DMS153 treated with DMSO at 0.1 percent for 48 hours (cell line): Measurements from ENCODE around the gene ZNF777.
"Not testable (repeated sequence)": the region's sequence is repeated elsewhere in the genome, so short reads cannot be mapped to it uniquely, and the experiment has no call there.

Experiments used
- DNase-seq: peaks from one replicate; lab custom pipeline; 2025; ENCODE audit not compliant: unreplicated experiment; lab: John Stamatoyannopoulos, UW

Gene ZNF777

DNA sequence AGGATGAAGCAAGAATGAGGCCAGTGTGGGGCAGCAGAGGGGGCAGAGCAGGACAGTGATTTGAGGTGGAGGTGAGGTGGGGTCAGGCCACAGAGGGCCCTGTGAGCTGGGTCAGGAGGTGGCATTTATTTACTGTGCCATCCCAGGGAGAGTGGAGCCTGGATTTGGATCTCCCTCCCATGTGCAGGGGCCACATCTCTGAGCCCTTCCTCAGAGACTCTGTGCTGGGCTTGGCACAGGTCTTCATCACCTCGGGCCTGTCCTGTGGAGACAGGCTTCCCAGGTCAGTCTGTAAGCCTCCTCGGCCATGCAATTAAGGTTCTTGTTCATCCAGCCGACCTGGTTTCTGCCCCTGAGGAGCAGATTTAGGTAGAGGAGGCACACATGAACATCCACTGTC lies 40.9 kb downstream of the ZNF777 start:
- no peak for DNase-seq

DNA sequence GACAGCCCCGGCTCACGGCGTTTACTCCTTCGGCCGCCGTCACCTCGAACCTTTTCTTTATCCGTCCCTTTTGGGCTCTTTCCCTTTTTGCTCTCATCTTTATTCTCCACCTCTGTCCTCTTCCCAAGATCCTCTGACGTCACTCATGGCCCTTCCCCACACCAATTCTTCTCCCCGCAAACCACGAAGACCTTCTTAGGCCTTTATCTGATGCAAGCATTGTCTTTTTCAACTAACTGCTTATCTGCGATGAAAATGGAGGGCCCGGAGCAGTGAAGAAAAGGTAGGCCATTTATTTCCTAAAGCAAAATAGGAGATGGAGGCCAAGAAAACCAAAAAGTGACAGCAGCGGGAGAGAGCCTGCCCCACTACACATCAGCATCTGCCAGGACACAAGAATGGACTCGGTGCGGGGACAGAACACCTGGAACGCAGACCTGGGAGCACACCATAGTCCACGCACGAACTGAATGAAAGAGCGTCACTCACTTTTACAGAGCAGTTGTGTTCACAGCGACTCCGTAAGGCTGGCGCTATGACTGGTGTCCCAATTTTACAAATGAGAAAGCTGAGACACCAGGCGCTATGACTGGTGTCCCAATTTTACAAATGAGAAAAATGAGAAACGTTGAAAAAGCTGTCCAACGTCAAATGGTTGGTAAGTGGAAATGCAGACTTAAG lies 45.3 kb downstream of the ZNF777 start:
- no peak for DNase-seq

DNA sequence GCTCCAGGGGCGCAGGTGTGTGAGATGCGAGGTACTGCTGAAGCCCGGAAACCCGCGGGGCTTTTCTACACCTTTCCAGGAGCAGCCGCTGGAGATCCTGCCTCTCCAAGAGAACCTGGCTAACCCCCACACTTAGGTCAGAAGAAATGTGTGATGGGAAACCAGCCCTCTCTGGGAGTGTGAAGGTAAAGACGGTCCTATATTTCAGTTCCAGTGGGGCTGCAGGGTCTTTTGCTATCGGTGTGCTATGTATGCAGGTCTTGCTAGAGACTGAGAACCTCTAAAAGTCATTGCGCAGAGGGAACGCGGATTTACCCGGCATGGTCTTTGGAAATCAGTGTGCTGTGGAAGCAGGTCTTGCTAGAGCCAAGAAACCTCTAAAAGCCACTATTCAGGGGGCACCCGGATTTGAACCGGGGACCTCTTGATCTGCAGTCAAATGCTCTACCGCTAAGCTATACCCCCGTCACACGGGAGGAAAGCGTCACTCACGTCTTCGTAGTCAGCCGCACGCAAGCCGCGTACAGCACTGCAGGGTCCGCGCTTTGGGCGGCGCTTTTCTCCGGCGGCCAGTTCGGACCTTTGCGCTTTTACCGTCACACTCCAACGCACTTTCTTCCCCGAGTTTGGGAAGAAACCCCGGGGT lies 46.0 kb downstream of the ZNF777 start:
- no peak for DNase-seq

DNA sequence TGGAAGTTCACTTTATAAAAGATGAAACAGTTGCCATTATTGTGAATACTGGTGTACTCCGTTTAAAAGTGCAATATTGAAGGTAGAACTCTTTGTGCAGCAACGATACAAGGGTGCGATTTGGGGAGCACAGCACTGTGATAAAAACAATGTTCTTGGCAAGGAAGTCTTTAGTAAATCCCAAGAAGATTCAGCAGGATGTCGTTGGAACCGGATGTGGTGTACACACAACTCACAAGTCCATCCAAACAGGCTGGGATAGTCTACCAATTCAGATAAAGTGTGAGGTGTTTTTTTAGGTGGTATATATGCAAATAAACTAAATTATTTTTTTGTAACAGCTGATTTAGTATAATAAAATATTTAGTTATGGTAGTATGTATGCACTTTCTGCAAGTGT lies 46.7 kb downstream of the ZNF777 start:
- no peak for DNase-seq

DNA sequence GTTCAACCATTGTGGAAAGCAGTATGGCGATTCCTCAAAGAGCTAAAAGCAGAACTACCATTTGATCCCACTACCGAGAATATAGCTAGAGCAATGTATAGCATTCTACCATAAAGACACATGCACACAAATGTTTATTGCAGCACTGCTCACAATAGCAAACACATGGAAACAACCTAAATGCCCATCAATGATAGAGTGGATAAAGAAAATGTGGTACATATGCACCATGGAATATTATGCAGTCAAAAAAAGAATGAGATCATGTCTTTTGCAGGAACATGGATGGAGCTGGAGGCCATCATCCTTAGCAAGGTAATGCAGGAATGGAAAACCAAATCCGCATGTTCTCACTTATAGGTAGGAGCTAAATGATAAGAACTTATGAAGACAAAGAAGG lies 47.8 kb downstream of the ZNF777 start:
- not testable (repeated sequence) for DNase-seq

DNA sequence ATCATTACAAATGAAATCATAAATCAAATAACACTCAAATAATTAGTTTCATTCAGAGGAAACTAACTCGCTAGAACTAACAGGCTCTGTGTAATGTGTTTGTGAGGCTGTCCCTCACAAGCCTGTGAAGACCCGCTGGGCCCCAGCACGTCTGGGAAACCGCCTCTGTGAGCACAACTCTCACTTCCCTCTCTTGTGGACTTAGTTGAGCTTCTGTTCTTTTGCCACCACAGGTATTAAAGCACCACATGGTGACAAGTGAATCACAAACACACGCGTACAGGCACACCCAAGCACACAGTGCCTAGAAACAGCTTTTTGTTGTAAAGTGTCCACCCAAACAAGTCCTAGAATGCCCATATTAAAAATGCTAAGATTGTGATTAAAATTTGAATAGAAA lies 51.0 kb downstream of the ZNF777 start:
- no peak for DNase-seq

DNA sequence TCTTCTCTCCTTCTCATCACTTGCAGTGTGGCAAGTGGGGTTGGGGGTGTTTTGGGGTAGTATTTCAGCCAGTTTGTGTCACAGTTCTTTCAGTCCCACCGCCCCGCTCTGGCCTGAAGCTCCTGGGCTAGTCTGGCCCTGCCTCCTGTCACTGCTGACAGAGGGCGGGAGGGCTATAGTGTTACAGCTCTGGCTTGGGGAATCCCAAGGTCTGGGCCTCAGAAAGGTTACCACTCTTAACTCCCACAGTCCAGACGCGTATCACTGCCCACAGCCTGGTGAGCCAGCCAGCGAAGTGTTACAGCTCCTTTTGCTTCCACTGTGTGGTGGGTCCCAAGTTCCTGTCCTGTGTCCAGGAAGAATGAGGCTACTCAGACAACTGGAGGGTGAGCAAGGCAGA lies 56.0 kb downstream of the ZNF777 start:
- no peak for DNase-seq

DNA sequence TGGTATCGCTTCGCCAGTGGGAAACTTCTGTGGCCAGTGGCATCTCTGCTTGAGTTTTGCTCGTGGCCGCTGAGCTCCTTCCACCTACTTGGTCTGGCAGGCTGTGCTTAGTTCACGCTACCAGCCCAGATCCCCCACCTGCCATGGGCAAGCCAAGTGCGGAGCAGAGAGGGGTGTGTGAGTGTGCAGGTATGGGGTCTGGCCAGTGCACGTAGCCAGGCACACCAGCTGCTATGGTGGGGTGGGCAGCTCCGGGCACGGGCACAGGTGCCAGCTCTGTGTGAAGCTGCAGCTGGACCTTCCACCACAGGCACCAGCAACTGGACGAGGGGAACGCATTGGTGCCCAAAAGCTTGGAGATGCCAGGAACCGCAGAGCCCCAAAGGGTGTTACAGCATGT lies 56.5 kb downstream of the ZNF777 start:
- no peak for DNase-seq

DNA sequence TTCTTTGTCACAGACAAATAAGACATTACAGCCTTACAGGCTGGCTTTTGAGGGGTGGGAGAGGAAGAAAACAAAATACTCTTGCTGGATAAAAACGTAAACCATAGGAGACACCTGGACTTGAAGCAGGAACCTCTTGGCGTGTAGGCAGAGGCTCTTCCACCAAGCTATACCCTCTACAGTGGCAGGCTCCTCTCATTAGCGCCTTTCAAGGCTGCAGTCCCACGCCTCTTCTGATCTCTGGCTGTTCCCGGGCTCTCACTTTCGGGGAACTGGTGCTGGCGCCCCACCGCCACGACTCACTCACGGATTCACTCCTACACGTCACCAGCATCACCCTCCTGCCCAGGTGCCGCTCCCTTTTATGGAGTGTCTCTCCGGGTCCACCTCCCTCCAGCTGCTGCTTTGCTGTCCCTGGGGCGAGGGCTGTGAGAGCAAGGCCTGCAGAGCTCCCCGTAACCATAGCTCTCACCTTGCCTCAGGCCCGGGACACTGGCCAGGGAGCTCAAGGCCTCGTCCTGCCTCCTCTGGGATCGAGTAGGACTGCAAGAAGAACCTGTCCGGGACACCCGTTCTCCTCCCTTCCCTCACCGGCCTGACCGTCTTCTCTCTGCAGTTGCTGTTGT lies 62.6 kb downstream of the ZNF777 start:
- no peak for DNase-seq

DNA sequence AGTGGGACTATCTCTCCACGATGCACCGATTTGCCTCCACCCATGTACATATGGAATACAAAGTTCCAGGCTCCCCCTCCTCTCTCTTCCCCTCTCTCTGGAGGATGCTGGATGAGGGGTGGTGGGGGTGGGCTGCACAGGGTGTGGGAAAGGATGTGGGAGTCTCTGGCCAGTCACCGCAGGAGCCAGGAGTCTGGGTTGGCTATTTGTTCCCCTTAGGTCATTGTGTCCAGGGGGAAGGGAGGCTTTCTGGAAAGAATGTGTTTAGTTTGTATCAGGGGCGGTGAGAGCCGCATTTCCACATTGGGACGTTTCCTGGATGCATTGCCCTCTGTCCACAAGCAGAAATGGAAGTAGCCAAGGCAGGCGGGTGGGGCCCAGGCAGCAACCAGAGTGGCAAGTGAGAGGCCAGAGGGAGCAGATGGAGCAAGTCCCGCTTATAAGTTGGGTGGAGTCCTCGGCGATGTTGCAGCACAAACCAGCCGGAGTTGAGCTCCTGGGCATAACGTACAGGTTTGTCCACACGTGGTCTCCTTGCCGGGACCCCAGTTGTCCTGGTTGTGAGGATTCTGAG lies 63.3 kb downstream of the ZNF777 start:
- DNase-seq = no peak

DNA sequence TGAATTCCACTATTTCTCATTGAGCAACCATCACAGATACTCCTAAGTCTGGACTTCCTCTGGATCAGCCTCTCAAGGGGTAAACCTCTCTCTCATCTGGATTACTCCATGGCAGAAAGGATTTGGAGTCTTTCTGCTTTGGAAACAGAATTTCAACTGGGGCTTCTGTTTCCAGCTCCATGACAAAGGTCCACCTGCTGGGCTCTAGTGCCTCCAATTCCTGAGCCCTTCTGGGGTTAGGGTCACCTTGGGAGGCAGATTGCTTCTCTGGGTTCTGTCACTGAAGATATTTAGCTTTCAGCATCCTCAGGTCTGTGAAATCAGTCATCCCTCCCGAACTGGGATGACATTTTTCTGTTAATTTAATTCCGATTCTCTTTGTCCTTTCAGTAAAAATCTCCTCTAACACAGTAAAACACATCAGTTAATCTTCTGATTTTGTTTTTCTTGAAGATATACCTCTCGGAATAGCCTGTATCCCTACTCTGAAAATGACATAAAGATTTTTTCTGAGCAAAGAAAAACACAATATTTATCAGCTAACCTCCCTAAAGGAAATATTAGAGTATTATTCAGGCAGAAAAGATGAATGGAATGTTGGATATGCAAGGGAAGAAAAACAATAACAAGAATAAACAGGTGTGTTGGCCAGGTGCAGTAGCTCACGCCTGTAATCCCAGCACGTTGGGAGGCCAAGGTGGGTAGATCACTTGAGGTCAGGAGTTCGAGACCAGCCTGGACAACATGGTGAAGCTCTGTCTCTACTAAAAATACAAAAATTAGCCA lies 72.1 kb downstream of the ZNF777 start:
- DNase-seq = not testable (repeated sequence)

DNA sequence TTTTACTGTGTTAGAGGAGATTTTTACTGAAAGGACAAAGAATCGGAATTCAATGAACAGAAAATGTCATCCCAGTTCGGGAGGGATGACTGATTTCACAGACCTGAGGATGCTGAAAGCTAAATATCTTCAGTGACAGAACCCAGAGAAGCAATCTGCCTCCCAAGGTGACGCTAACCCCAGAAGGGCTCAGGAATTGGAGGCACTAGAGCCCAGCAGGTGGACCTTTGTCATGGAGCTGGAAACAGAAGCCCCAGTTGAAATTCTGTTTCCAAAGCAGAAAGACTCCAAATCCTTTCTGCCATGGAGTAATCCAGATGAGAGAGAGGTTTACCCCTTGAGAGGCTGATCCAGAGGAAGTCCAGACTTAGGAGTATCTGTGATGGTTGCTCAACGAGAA lies 74.3 kb downstream of the ZNF777 start:
- not testable (repeated sequence) for DNase-seq

DNA sequence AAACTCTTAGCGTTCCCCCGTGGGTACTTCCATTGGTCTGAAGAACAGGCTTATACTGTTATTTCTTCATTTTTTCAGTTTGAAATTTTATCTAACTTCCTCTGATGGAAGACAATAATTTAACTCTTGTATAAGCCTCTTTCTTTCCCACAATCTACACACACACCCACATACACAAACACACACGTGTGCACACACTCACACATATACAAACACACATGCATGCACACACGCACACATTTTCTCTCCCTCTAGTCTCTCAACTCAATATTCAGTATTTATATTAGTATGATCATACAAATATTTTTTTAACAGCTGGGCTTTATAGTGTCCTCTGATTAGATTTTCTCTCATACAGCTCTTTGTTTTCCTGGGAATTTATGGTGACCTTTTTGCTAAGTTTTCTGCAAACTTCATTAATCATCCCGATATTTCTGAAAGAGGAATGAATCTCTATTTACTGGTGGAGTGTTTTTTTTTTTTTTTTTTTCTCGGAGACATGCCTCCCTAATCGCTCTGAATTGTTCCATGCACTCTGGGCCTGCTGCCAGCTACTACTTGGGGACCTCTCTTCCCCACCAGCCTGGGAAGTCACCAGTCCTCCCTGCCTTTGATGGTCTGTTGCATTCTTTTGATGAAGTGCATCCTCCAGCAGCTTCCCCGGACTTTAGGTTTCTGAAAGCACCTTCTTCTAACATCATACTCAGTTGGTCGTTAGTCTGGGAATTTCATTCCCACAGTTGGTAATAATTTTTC lies 75.5 kb downstream of the ZNF777 start:
- no peak for DNase-seq
